ENCODE results near the gene TMEM14C.

Gene TMEM14C

GRCh38 chr6:10721850-10722569 lies 860 bp upstream of the TMEM14C start:
- H3K4me3 ChIP-seq (replicated peaks; ENCODE audit: low read depth, low read length), result peak overlapping the region; percentile 90
- TF ChIP-seq CTCF (IDR thresholded peaks at IDR 0.05; ENCODE audit: low read length, missing control alignments), result no peak
- DNase-seq (ENCODE audit: low read depth), result no peak

GRCh38 chr6:10722570-10722819 lies 375 bp upstream of the TMEM14C start:
- peak overlapping the region; percentile 90 for H3K4me3 ChIP-seq (replicated peaks; ENCODE audit: low read depth, low read length)
- no peak for DNase-seq (ENCODE audit: low read depth)
- no peak for TF ChIP-seq CTCF (IDR thresholded peaks at IDR 0.05; ENCODE audit: low read length, missing control alignments)

GRCh38 chr6:10723567-10723881 lies 654 bp downstream of the TMEM14C start:
- DNase-seq (ENCODE audit: low read depth), result no peak
- TF ChIP-seq CTCF (IDR thresholded peaks at IDR 0.05; ENCODE audit: low read length, missing control alignments), result no peak

GRCh38 chr6:10725044-10725443 lies 2.2 kb downstream of the TMEM14C start:
- no peak for DNase-seq (ENCODE audit: low read depth)
- no peak overlapping the region for H3K4me3 ChIP-seq (replicated peaks; ENCODE audit: low read depth, low read length)
- no peak for TF ChIP-seq CTCF (IDR thresholded peaks at IDR 0.05; ENCODE audit: low read length, missing control alignments)

More at GRCh38 chr6:10723567-10723881, 654 bp downstream of the TMEM14C start:
- peak overlapping the region; percentile 90 for H3K4me3 ChIP-seq (replicated peaks; ENCODE audit: low read depth, low read length)

GRCh38 chr6:10725716-10726115 lies 2.8 kb downstream of the TMEM14C start:
- no peak for TF ChIP-seq CTCF (IDR thresholded peaks at IDR 0.05; ENCODE audit: low read length, missing control alignments)

GRCh38 chr6:10730254-10730653 lies 7.4 kb downstream of the TMEM14C start:
- no peak for DNase-seq (ENCODE audit: low read depth)
- H3K4me3 ChIP-seq (replicated peaks; ENCODE audit: low read depth, low read length), result no peak overlapping the region
- TF ChIP-seq CTCF (IDR thresholded peaks at IDR 0.05; ENCODE audit: low read length, missing control alignments), result no peak

More at GRCh38 chr6:10725716-10726115, 2.8 kb downstream of the TMEM14C start:
- no peak overlapping the region for H3K4me3 ChIP-seq (replicated peaks; ENCODE audit: low read depth, low read length)
- no peak for DNase-seq (ENCODE audit: low read depth)

- TF ChIP-seq CTCF (IDR thresholded peaks at IDR 0.05; ENCODE audit: low read length, missing control alignments), result no peak
- H3K4me3 ChIP-seq (replicated peaks; ENCODE audit: low read depth, low read length), result no peak overlapping the region
- DNase-seq (ENCODE audit: low read depth), result no peak
Observed at GRCh38 chr6:10733151-10733715, 10.4 kb downstream of the TMEM14C start.

Measured in fibroblast of pulmonary artery (primary cell).